Heart left ventricle (tissue), 16 donors: Measurements from ENCODE around the gene COA1. TPM values are rescaled to one million over a fixed set of nuclear protein-coding genes. Genes with fewer than 3 reads are reported as not detected.
"Not testable (repeated sequence)": the region's sequence is repeated elsewhere in the genome, so short reads cannot be mapped to it uniquely, and the experiment has no call there.

ENCODE experiments used
- ATAC-seq, 4 donors: fragments of 200-7000 bp; cut with Tn5 transposase; one replicate each; pipeline ENCODE4 v1.9.1; 2020 to 2022; ENCODE audit warnings: moderate library complexity in 4 of 4, mild to moderate bottlenecking in 3 of 4, moderate number of reproducible peaks in 1 of 4
- DNase-seq, 5 donors: peaks; one replicate each; pipeline ENCODE4 v3.0.0-alpha.2; 2020
- H3K27ac ChIP-seq, 12 donors: fragments of 200-600 bp; sonication (generic) in 4 of 12; one replicate each; pipeline versions ENCODE4 v1.5.0 to v1.8.0; 2016 to 2022; ENCODE audit warnings: mild to moderate bottlenecking in 2 of 12
- H3K27me3 ChIP-seq, 9 donors: fragments of 200-600 bp; sonication (generic) in 2 of 9; one replicate each; pipeline versions ENCODE4 v1.5.1 to v1.8.0; 2016 to 2022; ENCODE audit warnings: mild to moderate bottlenecking in 3 of 9
- H3K36me3 ChIP-seq, 9 donors: fragments of 200-600 bp; sonication (generic) in 2 of 9; one replicate each; pipeline versions ENCODE4 v1.5.0 to v1.8.0; 2018 to 2022; ENCODE audit warnings: mild to moderate bottlenecking in 2 of 9
- H3K4me1 ChIP-seq, 12 donors: fragments of 200-600 bp; sonication (generic) in 4 of 12; one replicate each; pipeline versions ENCODE4 v1.5.0 to v1.8.0; 2016 to 2022; ENCODE audit warnings: mild to moderate bottlenecking in 3 of 12
- H3K4me3 ChIP-seq, 12 donors: fragments of 200-600 bp; sonication (generic) in 4 of 12; one replicate each; pipeline versions ENCODE4 v1.5.0 to v1.8.0; 2017 to 2022; ENCODE audit warnings: mild to moderate bottlenecking in 9 of 12, moderate library complexity in 4 of 12
- H3K9me3 ChIP-seq, 12 donors: fragments of 200-600 bp; sonication (generic) in 4 of 12; one replicate each; pipeline versions ENCODE4 v1.5.0 to v1.8.0; 2016 to 2022; ENCODE audit warnings: mild to moderate bottlenecking in 1 of 12
- POLR2A ChIP-seq, 2 donors: fragments of 450-650 bp; IDR thresholded peaks; one replicate each; pipeline ENCODE4 v1.6.1; 2017; ENCODE audit warnings: antibody characterized with exemption in 2 of 2, mild to moderate bottlenecking in 2 of 2, moderate library complexity in 2 of 2
- WGBS, 4 donors: extraction: QIAGEN DNeasy Blood & Tissue Kit in 2 of 4; methylation state at CpG; one replicate each; pipeline versions ENCODE4 v1.1.5 to v1.1.7; 2013 to 2018; 5-methylcytosine and 5-hydroxymethylcytosine counted together
- intact Hi-C, 10 donors: fragments of 100-400 bp; cut with DNase I; formaldehyde crosslinking; loops; one replicate each; pipeline versions ENCODE4 v1.11.1 to v1.14.2; 2022
- polyA plus RNA-seq, 2 donors: library from polyadenylated mRNA; stranded (reverse); fragments of 200-250 nt; gene quantifications; one replicate each; pipeline ENCODE4 v1.2.3, GENCODE V29; 2013
- total RNA-seq, 9 donors: library from RNA; depleted of rRNA in 2 of 9; stranded (reverse); fragments of >200 nt in 2 of 9; fragmentation: NEBNext Ultra II Directional in 3 of 9; extraction: Animal tissue kit (Norgen Biotek cat#: 25700) in 3 of 9; gene quantifications; one replicate each; pipeline versions ENCODE4 v1.1.0 to v1.2.4, GENCODE V29; 2016 to 2023
- TF ChIP-seq, protein P1 (sequence below), 12 donors: fragments of 200-600 bp; sonication (generic) in 4 of 12; IDR thresholded peaks; one replicate each; pipeline versions ENCODE4 v1.5.0 to v1.8.0; 2018 to 2022; ENCODE audit warnings: antibody characterized with exemption in 12 of 12, mild to moderate bottlenecking in 5 of 12
- donor health status: ischemic (EF 13 %, LVEDD 7.1; RV severe dilation, severe dysfunction).
- donor health status: healthy with polysubstance abuse.
- donor health status: DM: no; HTN: yes; CAD: no.
- donor health status: DM: no; HTN: no; CAD: no.
- donor health status: ischemic (EF 25% LVEDD 6.9; RV normal size, moderate dysfunction).
- donor health status: ischemic (EF 25% LVEDD 5.7; RV mildly dilated, moderate dysfunction).
- donor health status: healthy.
- donor health status: DM: yes; HTN: yes; CAD: no.
- donor health status: ischemic (EF 35%, LVEDD 5.7; RV mildly dilated, moderate dysfunction).
- donor health status: nonischemic (EF 11% LVEDD 7.7; RV severe dilation, severe dysfunction).
- donor health status: DM: yes; HTN: yes; CAD: no.
- donor health status: PGD.
- donor health status: ischemic (EF 29% LVEDD 5.4; RV normal size, mild dysfunction).
- donor health status: nonischemic (EF 23%, LVEDD 6.1; RV moderate dilation, normal function).

Gene COA1
- total and polyA plus RNA-seq, 11 donors = 57.5 to 81.2 (median 68.6) TPM

DNA sequence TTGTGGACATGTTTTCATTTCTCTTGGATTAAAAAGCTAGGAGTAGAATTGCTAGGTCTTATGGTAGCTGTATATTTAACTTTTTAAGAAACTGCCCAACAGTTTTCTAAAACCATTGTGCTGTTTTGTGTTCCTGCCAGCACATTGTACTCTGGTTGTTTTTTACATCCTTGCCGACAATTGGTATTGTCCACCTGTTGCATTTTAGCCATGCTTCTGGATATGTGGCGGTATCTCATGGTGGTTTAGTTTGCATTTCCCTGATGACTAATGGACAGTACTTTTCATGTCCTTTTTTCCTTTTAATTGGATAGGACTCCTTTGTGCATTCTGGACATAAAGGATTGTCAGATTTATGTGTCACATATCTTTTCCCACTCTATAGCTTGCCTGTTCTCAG, 100.9 kb downstream of the COA1 start:
- H3K36me3 ChIP-seq = peaks cover 0 to 98% (median 63%) of the 10 kb centered on the region in 9 donors
- DNase-seq (no peak), ATAC-seq (no peak)
- no peaks in the 10 kb centered on the region for H3K27me3 ChIP-seq
- TF ChIP-seq POLR2A (IDR thresholded peaks at IDR 0.05) = no peak
- TF ChIP-seq, protein P1, sequence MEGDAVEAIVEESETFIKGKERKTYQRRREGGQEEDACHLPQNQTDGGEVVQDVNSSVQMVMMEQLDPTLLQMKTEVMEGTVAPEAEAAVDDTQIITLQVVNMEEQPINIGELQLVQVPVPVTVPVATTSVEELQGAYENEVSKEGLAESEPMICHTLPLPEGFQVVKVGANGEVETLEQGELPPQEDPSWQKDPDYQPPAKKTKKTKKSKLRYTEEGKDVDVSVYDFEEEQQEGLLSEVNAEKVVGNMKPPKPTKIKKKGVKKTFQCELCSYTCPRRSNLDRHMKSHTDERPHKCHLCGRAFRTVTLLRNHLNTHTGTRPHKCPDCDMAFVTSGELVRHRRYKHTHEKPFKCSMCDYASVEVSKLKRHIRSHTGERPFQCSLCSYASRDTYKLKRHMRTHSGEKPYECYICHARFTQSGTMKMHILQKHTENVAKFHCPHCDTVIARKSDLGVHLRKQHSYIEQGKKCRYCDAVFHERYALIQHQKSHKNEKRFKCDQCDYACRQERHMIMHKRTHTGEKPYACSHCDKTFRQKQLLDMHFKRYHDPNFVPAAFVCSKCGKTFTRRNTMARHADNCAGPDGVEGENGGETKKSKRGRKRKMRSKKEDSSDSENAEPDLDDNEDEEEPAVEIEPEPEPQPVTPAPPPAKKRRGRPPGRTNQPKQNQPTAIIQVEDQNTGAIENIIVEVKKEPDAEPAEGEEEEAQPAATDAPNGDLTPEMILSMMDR (IDR thresholded peaks at IDR 0.05) = no peak
- H3K4me3 ChIP-seq = no peak overlapping the region
- WGBS, 4 donors = 83 to 87% (median 87%) methylated on average over 2 of the region's 2 CpGs
- no peaks in the 10 kb centered on the region for H3K9me3 ChIP-seq
- H3K4me1 ChIP-seq = peaks cover 0 to 30% (median 10%) of the 10 kb centered on the region in 12 donors
- intact Hi-C loops = loop anchor here in 1 of 10 donors (5.0 kb wide), 1 partner anchor 46 kb away; the partner anchor contains the start of gene STK17A
- no peak overlapping the region for H3K27ac ChIP-seq

DNA sequence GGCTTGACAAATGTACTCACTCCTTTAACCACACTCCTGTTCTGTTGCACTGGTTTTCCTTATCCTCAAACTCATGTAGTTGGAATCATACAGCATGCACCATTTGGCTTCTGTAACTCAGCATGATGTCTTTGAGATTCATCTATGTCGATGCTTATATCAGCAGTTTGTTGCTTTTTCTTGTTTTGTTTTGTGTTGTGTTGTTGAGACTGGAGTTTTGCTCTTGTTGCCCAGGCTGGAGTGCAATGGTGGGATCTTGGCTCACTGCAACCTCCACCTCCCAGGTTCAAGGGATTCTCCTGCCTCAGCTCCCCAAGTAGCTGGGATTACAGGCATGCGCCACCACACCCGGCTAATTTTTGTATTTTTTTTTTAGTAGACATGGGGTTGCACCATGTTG, 101.5 kb downstream of the COA1 start:
- H3K36me3 ChIP-seq = peaks cover 0 to 94% (median 65%) of the 10 kb centered on the region in 9 donors
- intact Hi-C loops = loop anchor here in 1 of 10 donors (5.0 kb wide), 1 partner anchor 45 kb away; the partner anchor contains the start of gene STK17A
- ATAC-seq = not testable (repeated sequence)

DNA sequence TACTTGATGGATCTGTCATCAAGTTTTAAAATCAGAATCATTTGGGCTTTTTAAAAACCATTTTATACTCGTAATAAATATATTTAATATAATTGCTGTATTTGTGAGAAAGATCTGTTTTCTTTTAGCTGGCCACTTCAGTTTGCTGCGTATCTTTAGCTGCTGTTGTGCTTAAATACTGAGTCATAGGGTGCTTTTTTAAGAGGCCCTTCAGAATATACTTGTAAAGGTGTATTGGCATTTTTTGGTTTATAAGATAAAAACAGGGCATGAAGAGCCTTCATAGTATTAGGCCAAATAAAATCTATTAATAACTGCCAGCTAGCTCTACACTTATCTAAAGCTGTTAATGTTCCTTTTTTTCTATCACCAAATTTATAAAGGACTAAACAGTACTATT, 102.6 kb downstream of the COA1 start:
- Histone ChIP-seq H3K27me3 (no peaks in the 10 kb centered on the region), H3K4me3 (no peak overlapping the region), H3K27ac (peak overlapping the region in 3 of 12 donors; percentile 5 to 15 (median 7)), H3K36me3 (peaks cover 0 to 88% (median 55%) of the 10 kb centered on the region in 9 donors), H3K9me3 (no peaks in the 10 kb centered on the region), H3K4me1 (peaks cover 0 to 42% (median 10%) of the 10 kb centered on the region in 12 donors)
- intact Hi-C loops = loop anchor here in 1 of 10 donors (5.0 kb wide), 1 partner anchor 44 kb away; the partner anchor contains the start of gene STK17A
- 65 to 71% (median 66%) methylated on average over 2 of the region's 2 CpGs for WGBS, 4 donors
- DNase-seq (no peak), ATAC-seq (no peak)
- TF ChIP-seq, protein P1 (IDR thresholded peaks at IDR 0.05) = no peak

More for the DNA sequence above, 101.5 kb downstream of the COA1 start:
- H3K9me3 ChIP-seq, H3K27ac ChIP-seq, H3K4me3 ChIP-seq, DNase-seq, H3K27me3 ChIP-seq: not testable (repeated sequence)
- 88 to 96% (median 92%) methylated on average over 3 of the region's 3 CpGs for WGBS, 4 donors
- peaks cover 0 to 31% (median 10%) of the 10 kb centered on the region in 12 donors for H3K4me1 ChIP-seq

DNA sequence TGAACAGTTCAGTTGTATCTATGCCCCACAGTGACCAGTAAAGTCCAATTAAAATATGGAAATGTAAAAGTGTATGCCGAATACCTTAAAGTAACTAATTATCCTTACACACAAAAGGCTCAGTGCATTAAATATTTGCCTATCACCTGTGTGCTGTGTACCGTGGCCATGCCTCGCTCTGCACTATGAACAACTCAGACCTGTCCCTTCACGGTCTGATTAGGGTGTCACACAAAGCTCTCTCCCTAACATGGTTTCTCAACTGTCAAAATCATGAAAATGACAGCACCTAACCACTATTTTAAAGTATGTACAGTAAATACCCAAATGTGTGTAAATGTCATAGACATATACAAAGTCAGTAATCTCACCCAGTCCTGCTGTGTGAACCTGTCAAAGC, 103.3 kb downstream of the COA1 start:
- Histone ChIP-seq H3K4me1 (peaks cover 0 to 49% (median 10%) of the 10 kb centered on the region in 12 donors), H3K4me3 (no peak overlapping the region), H3K27me3 (no peaks in the 10 kb centered on the region), H3K9me3 (no peaks in the 10 kb centered on the region), H3K36me3 (peaks cover 0 to 88% (median 48%) of the 10 kb centered on the region in 9 donors), H3K27ac (peak overlapping the region in 2 of 12 donors; percentile 7 to 15)
- ATAC-seq = peak in 2 of 4 donors; percentile 41 to 54
- 71 to 88% (median 81%) methylated on average over 4 of the region's 4 CpGs for WGBS, 4 donors
- no peak for DNase-seq
- intact Hi-C loops = loop anchor here in 1 of 10 donors (5.0 kb wide), 1 partner anchor 44 kb away; the partner anchor contains the start of gene STK17A
- TF ChIP-seq POLR2A (IDR thresholded peaks at IDR 0.05) = no peak
- TF ChIP-seq, protein P1 (IDR thresholded peaks at IDR 0.05) = no peak
